ENCODE data around the gene COG2. TPM values are rescaled to one million over a fixed set of nuclear protein-coding genes. Genes with fewer than 3 reads are reported as not detected.

The COG2 gene
- total RNA-seq (2021) (21.5 and 24.3 TPM in 2 replicates), Bru-seq, nascent RNA (percentile 75 among the genes with signal in this experiment), BruChase-seq, experiment 1, labeled RNA remaining after a 2-hour chase (percentile 67 among the genes with signal in this experiment), BruChase-seq, experiment 2, labeled RNA remaining after a 6-hour chase (percentile 68 among the genes with signal in this experiment)
- long read RNA-seq, transcript COG2-202 (18 exons, 2,921 nt), result major isoform, 19 of 50 reads
- long read RNA-seq, partial matches to known transcripts, result 23 of 50 reads
- long read RNA-seq, other reads (novel, unspliced or antisense), result 7 of 50 reads

GRCh38 chr1:230642263-230642959 is at the start of gene COG2:
COG2 (plus strand) TSS chr1:230642481; CDS start chr1:230642607, 126 bp downstream.
- Histone ChIP-seq H3K4me3 (peak within 1 kb of the TSS; percentile 78), H3K4me2 (peak within 1 kb of the TSS; percentile 90), H3K79me2 (ENCODE audit: low read depth) (peaks cover 47% of the 10 kb centered on the region), H3K36me3 (ENCODE audit: low read depth) (no peaks in the 10 kb centered on the region), H2AFZ (peak within 1 kb of the TSS; percentile 84), H3K27ac (peak within 1 kb of the TSS; percentile 39), H3K4me1 (replicated peaks; ENCODE audit: insufficient read depth) (peaks cover 18% of the 10 kb centered on the region), H4K20me1 (ENCODE audit: insufficient read depth) (peaks cover 16% of the 10 kb centered on the region; the same call in 1 of the 2 replicates), H3F3A (ENCODE audit: insufficient read depth, low read depth) (no peaks in the 10 kb centered on the region; the same call in 1 of the 2 replicates), H3K27me3 (ENCODE audit: insufficient read depth, low read depth) (peaks cover 38% of the 10 kb centered on the region), H3K9me3 (ENCODE audit: insufficient read depth, low read depth) (no peaks in the 10 kb centered on the region), H3K9me2 (ENCODE audit: insufficient read depth) (no peaks in the 10 kb centered on the region)
- TF ChIP-seq CTCF (conservative IDR thresholded peaks at IDR 0.05) (peak; percentile 98), EZH2 (IDR thresholded peaks at IDR 0.05; ENCODE audit: low read depth) (no peak)
- CTCF ChIA-PET, result interaction anchor here (0.6 kb wide), 3 partner anchors 106 to 693 kb away, joined by 3 to 4 read pairs (median 3); no protein-coding TSS in a partner anchor
- DNase-seq, result peak; percentile 79 to 96
- POLR2A ChIA-PET (ENCODE audit: unreplicated experiment), result interaction anchor here (0.5 to 0.8 kb wide), 3 partner anchors 40 to 598 kb away, joined by 3 to 7 read pairs (median 4); no protein-coding TSS in a partner anchor
- TSS peak; percentile 73 for BruUV-seq (replicated peaks)
- intact Hi-C loops (cut with micrococcal nuclease; ENCODE audit: unreplicated experiment), result loop anchor here (1.0 to 10.0 kb wide), 6 partner anchors 42 to 692 kb away; partner anchors contain the start of genes ARV1, C1orf198, EXOC8 and SPRTN

- Histone ChIP-seq H3K27ac (no peak overlapping the region), H3K27me3 (ENCODE audit: insufficient read depth, low read depth) (peaks cover 59% of the 10 kb centered on the region), H3K4me2 (no peak overlapping the region), H3K4me1 (replicated peaks; ENCODE audit: insufficient read depth) (no peaks in the 10 kb centered on the region), H2AFZ (no peak overlapping the region), H3K4me3 (no peak overlapping the region), H4K20me1 (ENCODE audit: insufficient read depth) (no peaks in the 10 kb centered on the region), H3K9me3 (ENCODE audit: insufficient read depth, low read depth) (no peaks in the 10 kb centered on the region), H3K9me2 (ENCODE audit: insufficient read depth) (no peaks in the 10 kb centered on the region), H3F3A (ENCODE audit: insufficient read depth, low read depth) (no peaks in the 10 kb centered on the region), H3K36me3 (ENCODE audit: low read depth) (no peaks in the 10 kb centered on the region), H3K79me2 (ENCODE audit: low read depth) (no peaks in the 10 kb centered on the region)
- intact Hi-C loops (cut with micrococcal nuclease; ENCODE audit: unreplicated experiment), result no loop called here
- POLR2A ChIA-PET (ENCODE audit: unreplicated experiment), result no interaction called here
- no TSS peak for BruUV-seq (replicated peaks)
- no peak for DNase-seq
- CTCF ChIA-PET, result no interaction called here
- TF ChIP-seq EZH2 (IDR thresholded peaks at IDR 0.05; ENCODE audit: low read depth) (no peak), CTCF (conservative IDR thresholded peaks at IDR 0.05) (no peak)
Measured at GRCh38 chr1:230592848-230593414, 49.4 kb upstream of the COG2 start.

GRCh38 chr1:230594214-230594773 is 48.0 kb upstream of the COG2 start:
- Histone ChIP-seq H3F3A (ENCODE audit: insufficient read depth, low read depth) (no peaks in the 10 kb centered on the region), H3K36me3 (ENCODE audit: low read depth) (no peaks in the 10 kb centered on the region), H4K20me1 (ENCODE audit: insufficient read depth) (no peaks in the 10 kb centered on the region), H3K27ac (no peak overlapping the region), H3K79me2 (ENCODE audit: low read depth) (no peaks in the 10 kb centered on the region), H2AFZ (no peak overlapping the region), H3K9me2 (ENCODE audit: insufficient read depth) (no peaks in the 10 kb centered on the region), H3K4me1 (replicated peaks; ENCODE audit: insufficient read depth) (no peaks in the 10 kb centered on the region), H3K27me3 (ENCODE audit: insufficient read depth, low read depth) (peaks cover 48% of the 10 kb centered on the region), H3K4me3 (no peak overlapping the region), H3K9me3 (ENCODE audit: insufficient read depth, low read depth) (no peaks in the 10 kb centered on the region; the same call in 1 of the 2 replicates), H3K4me2 (no peak overlapping the region)
- intact Hi-C loops (cut with micrococcal nuclease; ENCODE audit: unreplicated experiment), result no loop called here
- TF ChIP-seq EZH2 (IDR thresholded peaks at IDR 0.05; ENCODE audit: low read depth) (no peak), CTCF (conservative IDR thresholded peaks at IDR 0.05) (no peak)
- POLR2A ChIA-PET (ENCODE audit: unreplicated experiment), result no interaction called here
- CTCF ChIA-PET, result no interaction called here
- no TSS peak for BruUV-seq (replicated peaks)
- no peak for DNase-seq

All from PC-9 (cell line).